ENCODE measurements around the gene YTHDF1.

YTHDF1 gene

GRCh38 chr20:63216041-63216848 is at the start of gene YTHDF1:
YTHDF1 (minus strand) TSS chr20:63216131; CDS start chr20:63215892, 239 bp downstream.
- Histone ChIP-seq H3K4me1 (ENCODE audit: control insufficient read depth in 1 of 2, insufficient read depth in 1 of 2, low read depth in 1 of 2, low read length in 1 of 2) (peaks cover 17 to 18% of the 10 kb centered on the region in 2 experiments), H3K27ac (peak within 1 kb of the TSS; percentile 78), H3K4me3 (ENCODE audit: low read depth in 1 of 2, low read length in 1 of 2) (peak within 1 kb of the TSS; percentile 74 to 90), H3K27me3 (peaks cover 23% of the 10 kb centered on the region), H3K9me3 (no peaks in the 10 kb centered on the region), H3K36me3 (peaks cover 33% of the 10 kb centered on the region)
- no peak for TF ChIP-seq CTCF (IDR thresholded peaks at IDR 0.05)

- Histone ChIP-seq H3K27ac (no peak overlapping the region), H3K27me3 (peaks cover 86% of the 10 kb centered on the region), H3K36me3 (no peaks in the 10 kb centered on the region), H3K4me1 (ENCODE audit: control insufficient read depth in 1 of 2, insufficient read depth in 1 of 2, low read depth in 1 of 2, low read length in 1 of 2) (no peaks in the 10 kb centered on the region), H3K9me3 (no peaks in the 10 kb centered on the region), H3K4me3 (ENCODE audit: low read depth in 1 of 2, low read length in 1 of 2) (no peak overlapping the region)
- TF ChIP-seq CTCF (IDR thresholded peaks at IDR 0.05), result no peak
These were observed 48.6 kb upstream of the YTHDF1 start for GRCh38 chr20:63264519-63264918.

- no peaks in the 10 kb centered on the region for H3K4me1 ChIP-seq (ENCODE audit: control insufficient read depth in 1 of 2, insufficient read depth in 1 of 2, low read depth in 1 of 2, low read length in 1 of 2)
- H3K27me3 ChIP-seq, result peaks cover 88% of the 10 kb centered on the region
- no peaks in the 10 kb centered on the region for H3K36me3 ChIP-seq
- TF ChIP-seq CTCF (IDR thresholded peaks at IDR 0.05), result no peak
- no peak overlapping the region for H3K27ac ChIP-seq
- H3K9me3 ChIP-seq, result no peaks in the 10 kb centered on the region
- no peak overlapping the region for H3K4me3 ChIP-seq (ENCODE audit: low read depth in 1 of 2, low read length in 1 of 2)
These were observed 48.1 kb upstream of the YTHDF1 start for GRCh38 chr20:63264000-63264399.

- Histone ChIP-seq H3K36me3 (no peaks in the 10 kb centered on the region), H3K27me3 (peaks cover 88% of the 10 kb centered on the region), H3K9me3 (no peaks in the 10 kb centered on the region), H3K27ac (no peak overlapping the region), H3K4me3 (ENCODE audit: low read depth in 1 of 2, low read length in 1 of 2) (no peak overlapping the region), H3K4me1 (ENCODE audit: control insufficient read depth in 1 of 2, insufficient read depth in 1 of 2, low read depth in 1 of 2, low read length in 1 of 2) (no peaks in the 10 kb centered on the region)
- no peak for TF ChIP-seq CTCF (IDR thresholded peaks at IDR 0.05)
These were observed 46.9 kb upstream of the YTHDF1 start for GRCh38 chr20:63262836-63263235.

GRCh38 chr20:63261795-63262528 is 46.0 kb upstream of the YTHDF1 start:
- Histone ChIP-seq H3K4me1 (ENCODE audit: control insufficient read depth in 1 of 2, insufficient read depth in 1 of 2, low read depth in 1 of 2, low read length in 1 of 2) (no peaks in the 10 kb centered on the region), H3K27ac (no peak overlapping the region), H3K4me3 (ENCODE audit: low read depth in 1 of 2, low read length in 1 of 2) (no peak overlapping the region), H3K36me3 (no peaks in the 10 kb centered on the region), H3K9me3 (no peaks in the 10 kb centered on the region), H3K27me3 (peaks cover 86% of the 10 kb centered on the region)
- no peak for TF ChIP-seq CTCF (IDR thresholded peaks at IDR 0.05)
